Naive thymus-derived CD4-positive, alpha-beta T cell (primary cell): ENCODE results near the gene SGPL1. TPM values are rescaled to one million over a fixed set of nuclear protein-coding genes. Genes with fewer than 3 reads are reported as not detected.

ENCODE experiments used
- ATAC-seq: fragments of 150-1000 bp; cut with Tn5 transposase; 2 replicates; pipeline ENCODE4 v1.10.0; 2021; ENCODE audit warnings: mild to moderate bottlenecking, moderate library complexity
- CTCF ChIA-PET: fragments of 350-600 bp; sonication (Branson Sonifier 250); formaldehyde crosslinking; loops from one replicate; lab custom pipeline; 2021; ENCODE audit warnings: antibody characterized with exemption; lab: Charles Lee
- POLR2A ChIA-PET: fragments of 350-600 bp; sonication (Branson Sonifier 250); formaldehyde crosslinking; loops from one replicate; lab custom pipeline; 2021; ENCODE audit warnings: antibody characterized with exemption, inconsistent platforms; lab: Charles Lee
- DNase-seq, 9 donors: peaks; one replicate each; pipeline versions ENCODE4 v3.0.0 to v3.0.0-alpha.2; 2020 to 2022; ENCODE audit warnings: mixed read lengths in 1 of 9
- H3K27ac ChIP-seq: one replicate; pipeline ENCODE4 v1.7.0; 2013; ENCODE audit warnings: mild to moderate bottlenecking, low read depth, low read length, moderate library complexity
- H3K27me3 ChIP-seq, 2 donors: one replicate each; pipeline ENCODE4 v1.7.0; 2013; ENCODE audit warnings: low read length in 2 of 2, mild to moderate bottlenecking in 2 of 2, moderate library complexity in 2 of 2; ENCODE audit not compliant: control insufficient read depth in 2 of 2, insufficient read depth in 2 of 2
- H3K36me3 ChIP-seq, 3 experiments: 1 replicate in 2 of 3; 2 replicates in 1 of 3; pipeline ENCODE4 v1.7.0; 2013; ENCODE audit warnings: low read length in 3 of 3, mild to moderate bottlenecking in 3 of 3, moderate library complexity in 1 of 3; ENCODE audit not compliant: insufficient read depth in 3 of 3, control insufficient read depth in 2 of 3
- H3K4me1 ChIP-seq, 2 donors: one replicate each; pipeline ENCODE4 v1.7.0; 2013; ENCODE audit warnings: low read length in 2 of 2, mild to moderate bottlenecking in 2 of 2, moderate library complexity in 1 of 2; ENCODE audit not compliant: control insufficient read depth in 2 of 2, insufficient read depth in 2 of 2
- H3K4me3 ChIP-seq: 2 replicates; pipeline ENCODE4 v1.7.0; 2013; ENCODE audit warnings: mild to moderate bottlenecking, low read length
- H3K9me3 ChIP-seq, 3 experiments: 1 replicate in 2 of 3; 2 replicates in 1 of 3; pipeline ENCODE4 v1.7.0; 2013; ENCODE audit warnings: low read length in 3 of 3; ENCODE audit not compliant: control insufficient read depth in 2 of 3
- H3K27ac Mint-ChIP-seq, 9 donors: one replicate each; pipeline ENCODE4 v1.8.0; 2020 to 2022; ENCODE audit warnings: mixed read lengths in 9 of 9, mild to moderate bottlenecking in 8 of 9, moderate library complexity in 5 of 9, inconsistent platforms in 2 of 9
- H3K27me3 Mint-ChIP-seq, 5 donors: one replicate each; pipeline ENCODE4 v1.8.0; 2021 to 2022; ENCODE audit warnings: mixed read lengths in 5 of 5, mild to moderate bottlenecking in 1 of 5
- H3K36me3 Mint-ChIP-seq, 5 donors: one replicate each; pipeline ENCODE4 v1.8.0; 2020 to 2022; ENCODE audit warnings: mixed read lengths in 5 of 5, mild to moderate bottlenecking in 3 of 5, inconsistent platforms in 1 of 5
- H3K4me1 Mint-ChIP-seq, 7 donors: one replicate each; pipeline ENCODE4 v1.8.0; 2020 to 2022; ENCODE audit warnings: mixed read lengths in 7 of 7, mild to moderate bottlenecking in 3 of 7, inconsistent platforms in 1 of 7
- H3K4me3 Mint-ChIP-seq, 10 donors: one replicate each; pipeline ENCODE4 v1.8.0; 2020 to 2022; ENCODE audit warnings: mild to moderate bottlenecking in 10 of 10, mixed read lengths in 10 of 10, moderate library complexity in 6 of 10, inconsistent platforms in 2 of 10
- H3K9me3 Mint-ChIP-seq, 11 donors: one replicate each; pipeline ENCODE4 v1.8.0; 2020 to 2022; ENCODE audit warnings: mixed read lengths in 11 of 11, mild to moderate bottlenecking in 4 of 11, inconsistent platforms in 1 of 11, moderate library complexity in 1 of 11
- intact Hi-C, 2 donors: fragments of 100-400 bp; cut with micrococcal nuclease; formaldehyde crosslinking; loops; one replicate each; pipeline ENCODE4 v1.15.1; 2023
- polyA plus RNA-seq, 2 donors: library from polyadenylated mRNA; unstranded; fragments of 300-500 nt; fragmentation: Illumina TruSeq; gene quantifications; one replicate each; pipeline ENCODE4 v1.2.3, GENCODE V29; 2021
- total RNA-seq, 6 experiments: library from RNA in 5 of 6; stranded (reverse) in 5 of 6; gene quantifications; 1 replicate in 5 of 6; 2 replicates in 1 of 6; pipeline ENCODE4 v1.2.3 and lab custom pipeline; 2021 to 2026

The SGPL1 gene
- total and polyA plus RNA-seq, 7 experiments from 2014 or later = 12.2 to 35.5 (median 24.5) TPM

DNA sequence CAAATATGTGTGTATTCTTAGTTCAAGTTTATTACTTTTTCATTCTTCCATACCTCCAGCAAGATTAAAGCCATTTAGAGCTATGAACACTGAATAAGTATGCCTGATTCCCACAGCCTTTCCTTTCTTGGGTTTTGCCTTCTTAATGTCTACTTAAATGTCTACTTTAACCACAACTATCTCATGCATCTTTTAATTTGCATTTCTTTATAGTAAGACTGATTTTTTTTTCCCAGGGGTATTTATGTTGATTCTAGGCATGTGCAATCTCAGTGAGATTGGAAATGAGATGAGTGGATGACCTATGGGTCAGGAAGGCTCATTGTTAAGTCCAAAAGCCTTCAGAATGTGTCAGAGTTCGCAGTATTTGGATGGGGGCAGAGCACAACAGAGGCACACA, 69.0 kb downstream of the SGPL1 start:
- H3K9me3 Mint-ChIP-seq = no peaks in the 10 kb centered on the region
- H3K27me3 ChIP-seq = no peaks in the 10 kb centered on the region
- H3K27ac Mint-ChIP-seq = peak overlapping the region in 3 of 9 donors; percentile 6 to 26 (median 21)
- intact Hi-C loops = loop anchor here (5.0 to 10.0 kb wide), 3 partner anchors 480 to 792 kb away; partner anchors contain the start of genes PPA1 (in 2 of the 2) and EIF4EBP2 (in 1 of the 2)
- no peaks in the 10 kb centered on the region for H3K27me3 Mint-ChIP-seq
- H3K27ac ChIP-seq = no peak overlapping the region
- DNase-seq = no peak
- POLR2A ChIA-PET = no interaction called here
- H3K4me1 Mint-ChIP-seq = peaks cover 5 to 27% (median 9%) of the 10 kb centered on the region in 7 donors
- H3K4me1 ChIP-seq = peaks cover 4 to 10% of the 10 kb centered on the region in 2 donors
- H3K4me3 Mint-ChIP-seq = no peak overlapping the region
- peaks cover 0 to 14% (median 3%) of the 10 kb centered on the region in 5 donors for H3K36me3 Mint-ChIP-seq
- H3K4me3 ChIP-seq = no peak overlapping the region
- H3K36me3 ChIP-seq = peaks cover 0 to 7% (median 0%) of the 10 kb centered on the region in 3 experiments
- H3K9me3 ChIP-seq = no peaks in the 10 kb centered on the region
- CTCF ChIA-PET = interaction anchor here (1.1 kb wide), 1 partner anchor 11 kb away, joined by 4 read pairs; no protein-coding TSS in a partner anchor
- ATAC-seq = no peak

DNA sequence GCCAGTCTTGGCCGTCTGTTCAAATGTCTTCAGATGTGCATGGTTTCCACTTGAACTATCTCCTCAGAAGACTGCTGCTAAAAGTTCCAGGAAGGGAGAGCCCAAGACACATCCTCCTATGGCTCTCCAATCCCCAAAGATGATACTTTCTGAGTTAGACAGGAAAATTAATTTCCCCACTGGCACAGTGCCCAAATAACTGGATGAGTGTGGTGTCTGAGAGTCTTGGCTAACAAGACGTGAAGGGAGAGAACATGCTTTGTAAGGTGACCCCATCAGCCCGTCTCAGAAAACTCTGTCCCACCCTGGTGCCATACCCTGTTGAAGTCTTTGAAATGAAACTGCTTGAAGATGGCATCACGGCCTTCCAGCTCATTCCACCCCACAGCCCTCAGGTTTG, 69.7 kb downstream of the SGPL1 start:
- ATAC-seq (no peak), DNase-seq (no peak)
- Histone ChIP-seq H3K9me3 (no peaks in the 10 kb centered on the region), H3K27me3 (no peaks in the 10 kb centered on the region), H3K4me3 (no peak overlapping the region), H3K36me3 (peaks cover 0 to 7% (median 0%) of the 10 kb centered on the region in 3 experiments), H3K4me1 (peaks cover 4 to 10% of the 10 kb centered on the region in 2 donors), H3K27ac (no peak overlapping the region)
- no peaks in the 10 kb centered on the region for H3K27me3 Mint-ChIP-seq
- POLR2A ChIA-PET = no interaction called here
- CTCF ChIA-PET = no interaction called here
- peak overlapping the region in 4 of 9 donors; percentile 6 to 80 (median 44) for H3K27ac Mint-ChIP-seq
- H3K4me3 Mint-ChIP-seq = no peak overlapping the region
- peaks cover 0 to 23% (median 8%) of the 10 kb centered on the region in 7 donors for H3K4me1 Mint-ChIP-seq
- intact Hi-C loops = loop anchor here (5.0 to 10.0 kb wide), 3 partner anchors 481 to 793 kb away; partner anchors contain the start of genes PPA1 (in 2 of the 2) and EIF4EBP2 (in 1 of the 2)
- no peaks in the 10 kb centered on the region for H3K9me3 Mint-ChIP-seq
- peaks cover 0 to 14% (median 3%) of the 10 kb centered on the region in 5 donors for H3K36me3 Mint-ChIP-seq

DNA sequence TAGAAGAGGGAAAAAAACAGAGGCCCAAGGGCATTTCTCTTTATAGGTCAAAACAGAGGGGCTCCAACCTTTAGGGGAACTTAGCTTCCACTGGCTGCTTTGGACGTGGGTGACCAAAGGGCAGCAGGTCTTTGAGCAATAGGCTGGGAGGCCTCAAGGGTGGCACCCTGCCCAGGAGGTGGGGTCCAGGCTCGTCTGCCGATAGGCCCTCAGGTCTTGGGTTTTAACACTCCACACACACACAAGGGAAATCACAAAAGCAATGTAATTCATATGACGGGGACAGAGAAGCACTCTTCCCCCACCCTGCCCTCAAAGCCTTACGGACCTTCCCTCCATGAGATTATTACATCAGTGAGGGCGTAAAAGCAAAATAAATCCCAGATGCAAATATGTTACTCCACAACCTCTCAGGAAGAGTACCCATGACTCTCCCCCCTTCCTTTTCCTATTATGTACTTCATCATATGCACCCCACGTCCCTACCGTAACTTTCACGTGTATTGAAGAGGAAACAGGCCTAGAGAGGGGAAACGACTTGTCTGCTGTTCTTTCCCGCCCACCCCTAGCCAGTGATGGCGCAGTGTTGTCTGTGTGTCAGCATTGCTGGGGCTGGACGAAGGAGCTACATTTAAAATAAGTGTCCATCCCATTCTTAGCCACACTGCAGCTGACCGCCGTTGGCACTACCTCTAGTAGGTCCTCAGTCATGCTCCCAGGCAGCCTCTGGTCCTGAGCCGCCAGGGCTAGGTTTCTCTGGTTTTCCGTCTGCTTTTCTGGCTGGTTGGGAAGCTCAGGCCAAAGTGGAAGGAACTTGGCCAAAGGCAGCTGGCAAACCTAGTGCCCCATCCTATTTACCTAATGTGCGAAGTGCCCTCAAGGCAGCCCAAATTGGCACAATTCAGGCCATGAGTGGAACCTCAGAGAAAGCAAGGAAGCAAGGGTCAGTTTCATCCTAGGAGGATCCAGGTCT, 70.5 kb downstream of the SGPL1 start:
- peak overlapping the region in 9 of 10 donors; percentile 5 to 88 (median 56) for H3K4me3 Mint-ChIP-seq

DNA sequence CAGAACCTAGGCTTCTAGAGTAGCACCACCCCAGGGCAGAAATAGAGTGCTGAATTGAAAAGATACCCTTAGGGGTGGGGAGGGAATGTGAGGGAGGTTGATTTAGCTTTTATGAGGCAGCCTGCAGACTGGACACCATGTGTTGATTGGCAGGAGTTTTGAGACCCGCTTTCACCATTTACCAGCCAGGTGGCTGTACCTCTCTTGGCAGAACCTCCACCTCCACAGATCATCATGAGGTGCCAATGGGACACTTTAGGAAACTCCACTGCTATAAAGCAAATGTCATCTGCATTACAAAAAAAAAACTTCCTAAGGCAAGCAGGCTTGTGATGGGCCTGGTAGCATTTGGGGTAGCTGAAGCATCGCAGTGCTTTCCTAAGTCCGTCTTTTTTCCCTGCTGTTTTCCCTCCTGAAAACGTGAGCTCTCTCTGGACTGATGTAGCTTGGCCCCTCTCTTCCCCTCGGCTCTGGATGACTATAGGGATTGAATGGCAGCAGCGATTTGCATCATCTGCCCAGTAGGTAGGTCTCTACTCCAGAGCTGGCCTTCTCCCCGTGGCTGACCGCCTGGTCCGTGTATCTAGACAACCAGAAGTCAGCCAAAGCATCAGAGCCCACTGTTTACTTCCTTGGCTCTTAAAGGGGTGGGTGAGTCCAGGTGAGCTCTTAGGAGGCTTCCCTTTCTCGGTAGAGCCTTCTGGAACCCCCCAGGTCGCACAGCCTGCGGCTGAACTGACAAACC, 71.3 kb downstream of the SGPL1 start:
- no peak for DNase-seq
- Mint-ChIP-seq H3K36me3 (peaks cover 0 to 11% (median 3%) of the 10 kb centered on the region in 5 donors), H3K27ac (peak overlapping the region; percentile 43 to 86 (median 61)), H3K4me1 (peaks cover 0 to 24% (median 8%) of the 10 kb centered on the region in 7 donors), H3K4me3 (peak overlapping the region; percentile 74 to 88 (median 84)), H3K9me3 (no peaks in the 10 kb centered on the region), H3K27me3 (no peaks in the 10 kb centered on the region)
- no peak for ATAC-seq
- Histone ChIP-seq H3K27ac (peak overlapping the region; percentile 74), H3K27me3 (no peaks in the 10 kb centered on the region), H3K9me3 (no peaks in the 10 kb centered on the region), H3K4me1 (peaks cover 4 to 10% of the 10 kb centered on the region in 2 donors), H3K36me3 (peaks cover 0 to 7% (median 0%) of the 10 kb centered on the region in 3 experiments), H3K4me3 (peak overlapping the region; percentile 73)
- intact Hi-C loops = loop anchor here (5.0 to 10.0 kb wide), 3 partner anchors 482 to 795 kb away; partner anchors contain the start of genes PPA1 (in 2 of the 2) and EIF4EBP2 (in 1 of the 2)
- ChIA-PET POLR2A (no interaction called here), CTCF (interaction anchor here (0.6 to 2.0 kb wide), 3 partner anchors 9 to 345 kb away, joined by 3 to 6 read pairs (median 5); no protein-coding TSS in a partner anchor)

More for the DNA sequence above, 70.5 kb downstream of the SGPL1 start:
- no peaks in the 10 kb centered on the region for H3K27me3 ChIP-seq
- Mint-ChIP-seq H3K27me3 (no peaks in the 10 kb centered on the region), H3K36me3 (peaks cover 0 to 14% (median 3%) of the 10 kb centered on the region in 5 donors), H3K4me1 (peaks cover 0 to 24% (median 8%) of the 10 kb centered on the region in 7 donors), H3K27ac (peak overlapping the region in 6 of 9 donors; percentile 43 to 81 (median 56)), H3K9me3 (no peaks in the 10 kb centered on the region)
- H3K4me1 ChIP-seq = peaks cover 4 to 10% of the 10 kb centered on the region in 2 donors
- H3K9me3 ChIP-seq = no peaks in the 10 kb centered on the region
- H3K4me3 ChIP-seq = no peak overlapping the region
- DNase-seq (no peak), ATAC-seq (no peak)
- ChIA-PET CTCF (interaction anchor here (0.6 kb wide), 2 partner anchors 29 to 344 kb away, joined by 3 to 5 read pairs; no protein-coding TSS in a partner anchor), POLR2A (no interaction called here)
- intact Hi-C loops = loop anchor here (5.0 to 10.0 kb wide), 3 partner anchors 481 to 794 kb away; partner anchors contain the start of genes PPA1 (in 2 of the 2) and EIF4EBP2 (in 1 of the 2)
- H3K27ac ChIP-seq = no peak overlapping the region
- peaks cover 0 to 7% (median 0%) of the 10 kb centered on the region in 3 experiments for H3K36me3 ChIP-seq

DNA sequence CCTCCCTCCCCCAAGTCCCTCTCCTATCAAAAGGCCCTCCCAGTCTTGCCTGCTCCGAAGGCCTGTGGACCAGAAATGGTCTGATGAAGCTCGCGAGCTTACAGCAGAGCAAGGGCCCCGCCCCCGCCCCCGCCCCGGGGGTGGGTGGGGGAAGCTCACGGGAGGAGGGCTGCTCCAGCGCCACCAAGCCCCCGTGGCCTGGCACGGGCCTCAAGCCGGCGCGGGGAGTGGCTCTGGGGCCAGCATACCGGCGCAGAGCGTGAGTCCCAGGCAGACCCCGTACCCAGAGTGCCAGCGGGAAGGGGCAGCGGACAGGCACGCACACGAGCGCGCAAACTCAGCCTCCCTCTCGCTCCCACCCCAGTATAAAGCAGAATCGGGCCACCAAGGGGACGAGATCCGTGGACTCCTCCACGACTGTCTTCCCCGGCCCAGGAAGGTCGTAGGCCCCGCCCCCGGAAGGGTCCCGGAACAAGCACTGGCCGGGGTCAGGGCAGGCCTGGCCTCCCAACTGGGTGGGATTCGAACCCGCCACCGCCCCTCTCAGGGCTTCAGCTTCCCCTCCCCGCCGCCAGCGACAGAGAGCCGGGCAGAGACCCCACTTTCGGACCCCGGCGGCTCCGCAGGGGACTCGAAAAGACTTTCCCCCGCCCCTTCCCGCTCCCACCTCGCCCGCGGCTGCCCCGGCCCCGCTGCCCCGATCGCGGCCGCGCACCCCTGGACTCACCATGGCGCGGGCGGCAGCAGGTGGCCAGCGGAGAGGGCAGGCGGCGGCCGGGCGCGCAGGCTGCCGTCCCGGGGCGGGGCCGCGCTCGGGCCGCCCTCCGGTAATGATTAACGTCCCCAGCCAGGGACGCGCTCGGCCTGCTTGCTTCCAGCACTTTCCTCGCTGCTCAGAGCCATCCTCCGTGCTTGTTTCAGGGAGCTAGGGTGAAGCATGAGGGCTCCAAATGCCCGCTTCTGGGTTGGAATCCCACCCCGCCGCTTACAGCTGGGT, 72.4 kb downstream of the SGPL1 start, which contains the start of gene PCBD1:
PCBD1 (minus strand) TSS at position 762 of the 997 bp plus-strand sequence; CDS start at position 730, 32 bp downstream.
- POLR2A ChIA-PET = no interaction called here
- no peaks in the 10 kb centered on the region for H3K9me3 ChIP-seq

More for the DNA sequence above, 72.4 kb downstream of the SGPL1 start, which contains the start of gene PCBD1:
- peak within 1 kb of the TSS; percentile 53 to 91 (median 78) for H3K27ac Mint-ChIP-seq
- peak; percentile 36 to 78 (median 63) for DNase-seq
- peak within 1 kb of the TSS; percentile 73 for H3K4me3 ChIP-seq
- no peaks in the 10 kb centered on the region for H3K27me3 ChIP-seq
- peak; percentile 93 for ATAC-seq
- intact Hi-C loops = loop anchor here (1.0 to 10.0 kb wide), 5 partner anchors 73 to 796 kb away; partner anchors contain the start of genes EIF4EBP2 (in 2 of the 2), PPA1 (in 2 of the 2) and SGPL1 (in 1 of the 2)
- H3K4me3 Mint-ChIP-seq = peak within 1 kb of the TSS; percentile 84 to 89 (median 88)
- no peaks in the 10 kb centered on the region for H3K27me3 Mint-ChIP-seq
- CTCF ChIA-PET = interaction anchor here (2.0 kb wide), 1 partner anchor 10 kb away, joined by 6 read pairs; no protein-coding TSS in a partner anchor
- peaks cover 0 to 25% (median 8%) of the 10 kb centered on the region in 7 donors for H3K4me1 Mint-ChIP-seq
- peaks cover 0 to 11% (median 3%) of the 10 kb centered on the region in 5 donors for H3K36me3 Mint-ChIP-seq
- peaks cover 0 to 7% (median 0%) of the 10 kb centered on the region in 3 experiments for H3K36me3 ChIP-seq
- H3K4me1 ChIP-seq = peaks cover 4 to 10% of the 10 kb centered on the region in 2 donors
- no peaks in the 10 kb centered on the region for H3K9me3 Mint-ChIP-seq
- peak within 1 kb of the TSS; percentile 74 for H3K27ac ChIP-seq
